ENCODE results near the gene S100A8. TPM values are rescaled to one million over a fixed set of nuclear protein-coding genes. Genes with fewer than 3 reads are reported as not detected.

S100A8 gene
- total RNA-seq, 1 experiment from 2014 or later, result not detected

DNA sequence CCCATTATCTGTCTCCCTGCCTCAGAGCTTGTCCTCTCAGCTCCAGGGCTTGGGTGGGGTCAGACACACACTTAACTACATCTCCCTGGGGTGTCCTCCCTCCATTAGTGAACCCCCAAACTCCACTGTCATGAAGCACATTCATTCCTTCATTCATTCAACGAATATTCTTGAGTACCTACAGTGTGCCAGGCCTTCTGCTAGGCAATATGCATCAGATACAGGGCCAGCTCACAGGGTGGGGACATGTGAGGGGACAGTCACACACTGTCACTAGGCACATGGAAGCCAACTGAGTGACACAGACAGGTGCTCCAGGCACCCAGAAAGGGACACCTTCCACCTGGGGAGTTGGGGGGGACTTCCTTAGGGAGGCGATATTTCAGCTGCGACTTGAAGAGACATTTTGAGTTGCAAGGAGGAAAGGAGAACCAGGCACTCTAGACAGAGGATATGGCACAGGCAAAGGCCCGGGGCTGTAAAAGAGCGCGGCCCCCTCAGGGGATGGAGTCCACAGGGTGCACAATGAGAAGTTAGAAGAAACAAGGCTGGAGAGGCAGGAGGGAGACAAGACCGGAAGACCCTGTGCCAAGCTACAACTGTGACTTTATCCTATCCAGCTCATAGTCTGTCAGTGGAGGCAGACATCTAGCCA lies 8.7 kb upstream of the S100A8 start:
- TF ChIP-seq, protein P1, sequence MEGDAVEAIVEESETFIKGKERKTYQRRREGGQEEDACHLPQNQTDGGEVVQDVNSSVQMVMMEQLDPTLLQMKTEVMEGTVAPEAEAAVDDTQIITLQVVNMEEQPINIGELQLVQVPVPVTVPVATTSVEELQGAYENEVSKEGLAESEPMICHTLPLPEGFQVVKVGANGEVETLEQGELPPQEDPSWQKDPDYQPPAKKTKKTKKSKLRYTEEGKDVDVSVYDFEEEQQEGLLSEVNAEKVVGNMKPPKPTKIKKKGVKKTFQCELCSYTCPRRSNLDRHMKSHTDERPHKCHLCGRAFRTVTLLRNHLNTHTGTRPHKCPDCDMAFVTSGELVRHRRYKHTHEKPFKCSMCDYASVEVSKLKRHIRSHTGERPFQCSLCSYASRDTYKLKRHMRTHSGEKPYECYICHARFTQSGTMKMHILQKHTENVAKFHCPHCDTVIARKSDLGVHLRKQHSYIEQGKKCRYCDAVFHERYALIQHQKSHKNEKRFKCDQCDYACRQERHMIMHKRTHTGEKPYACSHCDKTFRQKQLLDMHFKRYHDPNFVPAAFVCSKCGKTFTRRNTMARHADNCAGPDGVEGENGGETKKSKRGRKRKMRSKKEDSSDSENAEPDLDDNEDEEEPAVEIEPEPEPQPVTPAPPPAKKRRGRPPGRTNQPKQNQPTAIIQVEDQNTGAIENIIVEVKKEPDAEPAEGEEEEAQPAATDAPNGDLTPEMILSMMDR (IDR thresholded peaks at IDR 0.05; ENCODE audit: insufficient read depth in 1 of 2, low read depth in 1 of 2, low read length in 1 of 2, severe bottlenecking in 1 of 2, unreplicated experiment in 1 of 2), result no peak
- Histone ChIP-seq H3K4me1 (no peaks in the 10 kb centered on the region), H3K36me3 (ENCODE audit: control insufficient read depth, insufficient read depth, low read length) (no peaks in the 10 kb centered on the region), H3K27me3 (replicated peaks; ENCODE audit: control insufficient read depth, insufficient read depth, low read length) (no peaks in the 10 kb centered on the region; the same call in 1 of the 2 replicates), H3K9me3 (no peaks in the 10 kb centered on the region), H3K4me3 (ENCODE audit: low read depth, low read length) (no peak overlapping the region)
- H3K4me3 Mint-ChIP-seq (ENCODE audit: unreplicated experiment), result no peak overlapping the region
- no peaks in the 10 kb centered on the region for H3K36me3 Mint-ChIP-seq (ENCODE audit: insufficient read depth, unreplicated experiment)
- no peaks in the 10 kb centered on the region for H3K9me3 Mint-ChIP-seq (ENCODE audit: unreplicated experiment)
- CTCF ChIA-PET, result interaction anchor here (1.1 kb wide), 1 partner anchor 96 kb away, joined by 4 read pairs; no protein-coding TSS in a partner anchor
- POLR2A ChIA-PET, result no interaction called here
- no peak for DNase-seq
- intact Hi-C loops (cut with micrococcal nuclease; ENCODE audit: unreplicated experiment), result no loop called here
- H3K27me3 Mint-ChIP-seq (ENCODE audit: insufficient read depth, unreplicated experiment), result peaks cover 31% of the 10 kb centered on the region
- no TSS peak for BruUV-seq (replicated peaks)
- no peak overlapping the region for H3K27ac Mint-ChIP-seq (ENCODE audit: unreplicated experiment)
- H3K4me1 Mint-ChIP-seq (ENCODE audit: low read depth, unreplicated experiment), result peaks cover 4% of the 10 kb centered on the region

DNA sequence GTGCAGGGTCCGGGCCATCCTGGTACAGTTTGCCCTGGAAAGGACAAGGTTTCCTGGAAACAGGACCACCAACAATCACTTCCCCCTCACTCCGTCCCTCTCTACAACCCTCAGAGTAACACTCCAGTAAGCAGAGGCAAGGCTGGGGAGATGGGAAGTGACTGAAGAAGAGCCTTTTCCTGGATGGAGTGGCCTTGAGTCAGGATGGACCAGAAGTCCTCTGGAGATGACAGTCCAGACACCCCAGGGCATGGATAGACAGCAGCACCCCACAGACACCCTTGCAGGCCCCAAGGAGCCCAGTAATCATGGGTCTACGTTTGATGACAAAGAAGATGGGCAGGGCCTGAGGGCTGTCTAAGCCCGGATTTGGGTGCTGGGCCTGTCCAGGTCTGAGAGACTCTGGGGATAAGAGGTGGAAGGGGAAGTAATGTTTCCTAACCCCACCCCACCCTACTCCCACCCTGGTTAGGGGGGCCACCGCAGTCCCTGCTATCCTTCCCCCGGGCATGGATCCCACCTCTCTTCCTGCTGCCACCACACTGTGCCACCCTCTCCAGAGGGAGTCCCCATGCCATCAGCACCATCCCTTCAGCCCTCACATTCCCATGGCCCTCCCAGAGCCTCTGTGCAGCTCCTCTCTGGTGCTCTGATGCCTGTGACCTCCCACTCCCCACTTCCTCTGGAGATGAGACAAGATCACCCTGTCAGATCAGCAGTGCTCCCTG lies 7.2 kb upstream of the S100A8 start:
- Mint-ChIP-seq H3K4me3 (ENCODE audit: unreplicated experiment) (no peak overlapping the region), H3K4me1 (ENCODE audit: low read depth, unreplicated experiment) (peaks cover 4% of the 10 kb centered on the region), H3K27ac (ENCODE audit: unreplicated experiment) (no peak overlapping the region), H3K9me3 (ENCODE audit: unreplicated experiment) (no peaks in the 10 kb centered on the region), H3K27me3 (ENCODE audit: insufficient read depth, unreplicated experiment) (peaks cover 28% of the 10 kb centered on the region), H3K36me3 (ENCODE audit: insufficient read depth, unreplicated experiment) (no peaks in the 10 kb centered on the region)
- no peaks in the 10 kb centered on the region for H3K36me3 ChIP-seq (ENCODE audit: control insufficient read depth, insufficient read depth, low read length)
- DNase-seq, result no peak
- TF ChIP-seq, protein P1 (IDR thresholded peaks at IDR 0.05; ENCODE audit: insufficient read depth in 1 of 2, low read depth in 1 of 2, low read length in 1 of 2, severe bottlenecking in 1 of 2, unreplicated experiment in 1 of 2), result no peak
- intact Hi-C loops (cut with micrococcal nuclease; ENCODE audit: unreplicated experiment), result no loop called here
- POLR2A ChIA-PET, result no interaction called here
- H3K4me1 ChIP-seq, result no peaks in the 10 kb centered on the region
- no peaks in the 10 kb centered on the region for H3K9me3 ChIP-seq
- no peak overlapping the region for H3K4me3 ChIP-seq (ENCODE audit: low read depth, low read length)
- no peaks in the 10 kb centered on the region; the same call in 1 of the 2 replicates for H3K27me3 ChIP-seq (replicated peaks; ENCODE audit: control insufficient read depth, insufficient read depth, low read length)
- CTCF ChIA-PET, result interaction anchor here (0.7 kb wide), 1 partner anchor 47 kb away, joined by 6 read pairs; no protein-coding TSS in a partner anchor
- BruUV-seq (replicated peaks), result no TSS peak

DNA sequence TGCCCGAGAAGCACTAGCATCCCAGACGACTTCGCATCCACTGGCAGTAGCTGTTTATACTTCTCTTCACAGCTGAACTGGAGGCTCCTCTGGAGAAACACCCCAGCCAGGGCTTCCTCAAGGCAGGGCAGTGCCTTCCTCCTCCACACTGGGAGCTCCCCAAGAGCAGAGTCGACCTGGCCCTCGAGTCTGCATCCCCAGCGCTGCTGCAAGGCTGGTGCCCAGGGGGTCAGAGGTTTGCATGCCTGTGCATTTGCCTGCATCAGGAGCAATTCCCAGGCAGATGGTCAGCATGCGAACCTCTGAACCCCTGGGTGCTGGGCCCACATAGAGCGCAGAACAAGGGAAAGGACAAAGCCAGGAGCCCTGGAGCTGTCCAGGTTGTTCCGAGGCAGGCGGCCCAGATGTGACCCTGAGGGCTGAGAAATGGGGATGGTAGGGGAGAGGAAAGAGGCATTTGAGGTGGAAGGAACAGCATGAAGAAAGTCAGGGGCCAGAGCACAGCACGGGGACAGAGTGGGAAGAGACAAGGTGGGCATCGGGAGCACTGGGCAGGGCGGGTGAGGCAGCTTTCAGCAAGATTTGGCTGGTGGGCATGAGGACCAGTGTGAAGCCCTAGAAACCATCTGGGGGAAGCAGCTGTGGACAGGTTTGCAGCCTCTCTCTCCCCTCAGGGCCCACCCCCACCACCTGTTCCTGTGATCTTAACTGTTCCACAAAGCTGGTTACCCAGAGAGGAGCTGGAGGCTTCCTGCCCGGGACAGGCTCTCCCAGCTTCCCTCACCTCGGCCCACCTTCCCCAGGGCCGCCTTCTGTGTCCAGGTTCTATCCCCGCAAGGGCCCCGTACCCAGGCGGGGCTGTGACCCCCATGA lies 6.4 kb upstream of the S100A8 start:
- H3K4me3 ChIP-seq (ENCODE audit: low read depth, low read length), result no peak overlapping the region
- Mint-ChIP-seq H3K4me3 (ENCODE audit: unreplicated experiment) (no peak overlapping the region), H3K4me1 (ENCODE audit: low read depth, unreplicated experiment) (peaks cover 4% of the 10 kb centered on the region), H3K9me3 (ENCODE audit: unreplicated experiment) (no peaks in the 10 kb centered on the region), H3K27ac (ENCODE audit: unreplicated experiment) (no peak overlapping the region), H3K27me3 (ENCODE audit: insufficient read depth, unreplicated experiment) (peaks cover 28% of the 10 kb centered on the region), H3K36me3 (ENCODE audit: insufficient read depth, unreplicated experiment) (no peaks in the 10 kb centered on the region)
- BruUV-seq (replicated peaks), result no TSS peak
- H3K4me1 ChIP-seq, result no peaks in the 10 kb centered on the region
- POLR2A ChIA-PET, result no interaction called here
- CTCF ChIA-PET, result interaction anchor here (0.6 kb wide), 1 partner anchor 155 kb away, joined by 4 read pairs; no protein-coding TSS in a partner anchor
- intact Hi-C loops (cut with micrococcal nuclease; ENCODE audit: unreplicated experiment), result no loop called here
- TF ChIP-seq, protein P1 (IDR thresholded peaks at IDR 0.05; ENCODE audit: insufficient read depth in 1 of 2, low read depth in 1 of 2, low read length in 1 of 2, severe bottlenecking in 1 of 2, unreplicated experiment in 1 of 2), result no peak
- DNase-seq, result no peak
- no peaks in the 10 kb centered on the region for H3K36me3 ChIP-seq (ENCODE audit: control insufficient read depth, insufficient read depth, low read length)
- H3K9me3 ChIP-seq, result no peaks in the 10 kb centered on the region
- no peaks in the 10 kb centered on the region; the same call in 1 of the 2 replicates for H3K27me3 ChIP-seq (replicated peaks; ENCODE audit: control insufficient read depth, insufficient read depth, low read length)

Measured in Caco-2 (cell line).